GM21447 (cell line): ENCODE data around the gene SSU72.
"Not testable (repeated sequence)": the region's sequence is repeated elsewhere in the genome, so short reads cannot be mapped to it uniquely, and the experiment has no call there.

Source experiments
- ATAC-seq: cut with Tn5 transposase; IDR thresholded peaks from one replicate; pipeline ENCODE4 v1.9.1; 2021; ENCODE audit not compliant: unreplicated experiment

Gene SSU72

GRCh38 chr1:1543706-1544099, 31.0 kb downstream of the SSU72 start:
- ATAC-seq = no peak

GRCh38 chr1:1542766-1543705, 31.6 kb downstream of the SSU72 start:
- no peak for ATAC-seq

GRCh38 chr1:1541956-1542765, 32.5 kb downstream of the SSU72 start:
- no peak for ATAC-seq

- ATAC-seq = no peak
These were observed 33.6 kb downstream of the SSU72 start for GRCh38 chr1:1540818-1541628.

- ATAC-seq = no peak
These were observed 34.4 kb downstream of the SSU72 start, which contains the start of gene TMEM240 for GRCh38 chr1:1540090-1540817. Gene TMEM240, minus strand, starts transcription at chr1:1540624. Its CDS starts 278 bp downstream, at chr1:1540346.

GRCh38 chr1:1539310-1540089, 35.2 kb downstream of the SSU72 start:
- no peak for ATAC-seq

GRCh38 chr1:1538989-1539309, 35.7 kb downstream of the SSU72 start:
- ATAC-seq = no peak

GRCh38 chr1:1538334-1538733, 36.3 kb downstream of the SSU72 start:
- no peak for ATAC-seq

GRCh38 chr1:1537626-1538250, 36.9 kb downstream of the SSU72 start:
- ATAC-seq = no peak

GRCh38 chr1:1536938-1537546, 37.6 kb downstream of the SSU72 start:
- no peak for ATAC-seq

- ATAC-seq = no peak
These were observed 38.4 kb downstream of the SSU72 start for GRCh38 chr1:1536019-1536937.

- no peak for ATAC-seq
These were observed 39.3 kb downstream of the SSU72 start for GRCh38 chr1:1535201-1536018.

- ATAC-seq = no peak
These were observed 40.1 kb downstream of the SSU72 start for GRCh38 chr1:1534401-1535154.

- not testable (repeated sequence) for ATAC-seq
These were observed 40.8 kb downstream of the SSU72 start for GRCh38 chr1:1533894-1534291.

- not testable (repeated sequence) for ATAC-seq
These were observed 41.3 kb downstream of the SSU72 start for GRCh38 chr1:1533176-1533893.

- ATAC-seq = no peak
These were observed 42.7 kb downstream of the SSU72 start for GRCh38 chr1:1531947-1532346.
